Spleen (tissue), 11 donors: ENCODE results near the gene MEG3. TPM values are rescaled to one million over a fixed set of nuclear protein-coding genes. Genes with fewer than 3 reads are reported as not detected.

Source experiments
- DNase-seq: peaks from one replicate; pipeline ENCODE4 v3.0.0-alpha.2; 2020
- H3K27ac ChIP-seq, 8 donors: fragments of 200-600 bp; sonication (generic) in 7 of 8; 1 replicate in 4 of 8; 2 replicates in 4 of 8; pipeline versions ENCODE4 v1.5.0 to v1.8.0; 2016 to 2021; ENCODE audit warnings: inconsistent platforms in 4 of 8, mild to moderate bottlenecking in 4 of 8, moderate library complexity in 1 of 8
- H3K27me3 ChIP-seq, 7 donors: fragments of 200-600 bp; sonication (generic) in 6 of 7; replicated peaks in 1 of 7; 1 replicate in 4 of 7; 2 replicates in 3 of 7; pipeline versions ENCODE4 v1.5.0 to v1.8.0; 2016 to 2021; ENCODE audit warnings: inconsistent platforms in 3 of 7, mild to moderate bottlenecking in 1 of 7
- H3K36me3 ChIP-seq, 6 donors: fragments of 200-600 bp; sonication (generic) in 5 of 6; 1 replicate in 4 of 6; 2 replicates in 2 of 6; pipeline versions ENCODE4 v1.5.0 to v1.8.0; 2016 to 2021; ENCODE audit warnings: inconsistent platforms in 2 of 6
- H3K4me1 ChIP-seq, 6 donors: fragments of 200-600 bp; sonication (generic) in 5 of 6; 1 replicate in 3 of 6; 2 replicates in 3 of 6; pipeline versions ENCODE4 v1.5.0 to v1.8.0; 2016 to 2021; ENCODE audit warnings: inconsistent platforms in 3 of 6
- H3K4me3 ChIP-seq, 8 donors: fragments of 200-600 bp; sonication (generic) in 7 of 8; 1 replicate in 4 of 8; 2 replicates in 4 of 8; pipeline versions ENCODE4 v1.5.0 to v1.8.0; 2016 to 2021; ENCODE audit warnings: inconsistent platforms in 4 of 8, mild to moderate bottlenecking in 4 of 8, moderate library complexity in 2 of 8
- H3K9me3 ChIP-seq, 8 donors: fragments of 200-600 bp; sonication (generic) in 7 of 8; 1 replicate in 4 of 8; 2 replicates in 4 of 8; pipeline versions ENCODE4 v1.5.0 to v1.8.0; 2016 to 2021; ENCODE audit warnings: inconsistent platforms in 4 of 8
- CTCF ChIP-seq, 11 experiments: fragments of 200-600 bp in 7 of 11; fragments of 450-650 bp in 4 of 11; sonication (generic) in 4 of 11; IDR thresholded peaks in 8 of 11; conservative IDR thresholded peaks in 3 of 11; 1 replicate in 7 of 11; 2 replicates in 4 of 11; pipeline versions ENCODE4 v1.4.0 to v1.8.0; 2016 to 2021; ENCODE audit warnings: antibody characterized with exemption in 11 of 11, inconsistent platforms in 4 of 11, mild to moderate bottlenecking in 1 of 11
- POLR2A ChIP-seq, 3 donors: fragments of 450-650 bp; IDR thresholded peaks; one replicate each; pipeline ENCODE4 v1.5.1; 2017; ENCODE audit warnings: antibody characterized with exemption in 3 of 3, mild to moderate bottlenecking in 1 of 3
- POLR2AphosphoS5 ChIP-seq, 3 donors: sonication (generic); formaldehyde crosslinking; IDR thresholded peaks; one replicate each; pipeline ENCODE4 v1.5.1; 2017; ENCODE audit warnings: antibody characterized with exemption in 3 of 3
- WGBS, 5 donors: extraction: QIAGEN DNeasy Blood & Tissue Kit in 3 of 5; methylation state at CpG; one replicate each; pipeline versions ENCODE4 v1.1.5 to v1.1.7; 2013 to 2018; 5-methylcytosine and 5-hydroxymethylcytosine counted together
- intact Hi-C: fragments of 100-400 bp; cut with DNase I; formaldehyde crosslinking; loops from one replicate; pipeline ENCODE4 v1.15.0; 2023; ENCODE audit warnings: low total_unique reads
- polyA plus RNA-seq, 3 donors: library from polyadenylated mRNA; stranded (reverse); fragments of 200-250 nt; gene quantifications; one replicate each; pipeline ENCODE4 v1.2.1, GENCODE V29; 2013
- total RNA-seq, 7 donors: library from RNA; depleted of rRNA in 3 of 7; stranded (reverse); fragments of >200 nt in 3 of 7; fragmentation: NEBNext Ultra II Directional in 4 of 7; extraction: Animal tissue kit (Norgen Biotek cat#: 25700) in 4 of 7; gene quantifications; one replicate each; pipeline versions ENCODE4 v1.1.0 to v1.2.1, GENCODE V29; 2016 to 2021
- donor health status: healthy with polysubstance abuse.
- donor health status: DM: no; HTN: no; CAD: no; lungs with moderate emphysema.
- donor health status: DM: no; HTN: no; CAD: no.
- donor health status: Bipolar disorder and iron deficiency.
- donor health status: healthy.
- donor health status: DM: no; HTN: no; CAD: no.
- donor health status: DM: yes; HTN: yes; CAD: no.

Gene MEG3
- total and polyA plus RNA-seq, 10 donors: 86.5 to 763 (median 187) TPM

- no peaks in the 10 kb centered on the region for H3K4me1 ChIP-seq
- WGBS, 5 donors: 79 to 88% (median 82%) methylated on average over 15 to 29 of the region's 29 CpGs
- H3K27me3 ChIP-seq: peaks cover 0 to 16% (median 0%) of the 10 kb centered on the region in 7 donors
- intact Hi-C loops: no loop called here
- peak; percentile 61 for DNase-seq
- TF ChIP-seq POLR2A (IDR thresholded peaks at IDR 0.05) (no peak), CTCF (IDR thresholded peaks at IDR 0.05 in 8 of 11, conservative IDR thresholded peaks at IDR 0.05 in 3 of 11) (no peak), POLR2AphosphoS5 (IDR thresholded peaks at IDR 0.05) (no peak)
- H3K4me3 ChIP-seq: no peak overlapping the region
- no peak overlapping the region for H3K27ac ChIP-seq
- no peaks in the 10 kb centered on the region for H3K9me3 ChIP-seq
- H3K36me3 ChIP-seq: peaks cover 0 to 19% (median 0%) of the 10 kb centered on the region in 6 donors
These were observed 9.1 kb downstream of the MEG3 start for GRCh38 chr14:100834794-100835547.

GRCh38 chr14:100835548-100836310 lies 9.8 kb downstream of the MEG3 start:
- intact Hi-C loops: no loop called here
- Histone ChIP-seq H3K27me3 (peaks cover 0 to 16% (median 0%) of the 10 kb centered on the region in 7 donors), H3K4me3 (no peak overlapping the region), H3K36me3 (peaks cover 0 to 19% (median 0%) of the 10 kb centered on the region in 6 donors), H3K4me1 (no peaks in the 10 kb centered on the region), H3K9me3 (no peaks in the 10 kb centered on the region), H3K27ac (no peak overlapping the region)
- 85 to 88% (median 86%) methylated on average over 20 to 24 of the region's 24 CpGs for WGBS, 5 donors
- TF ChIP-seq POLR2AphosphoS5 (IDR thresholded peaks at IDR 0.05): no peak
- no peak for TF ChIP-seq POLR2A (IDR thresholded peaks at IDR 0.05)
- no peak for TF ChIP-seq CTCF (IDR thresholded peaks at IDR 0.05 in 8 of 11, conservative IDR thresholded peaks at IDR 0.05 in 3 of 11)
- peak; percentile 68 for DNase-seq

- intact Hi-C loops: no loop called here
- TF ChIP-seq POLR2A (IDR thresholded peaks at IDR 0.05) (no peak), POLR2AphosphoS5 (IDR thresholded peaks at IDR 0.05) (no peak), CTCF (IDR thresholded peaks at IDR 0.05 in 8 of 11, conservative IDR thresholded peaks at IDR 0.05 in 3 of 11) (no peak)
- peaks cover 0 to 15% (median 0%) of the 10 kb centered on the region in 6 donors for H3K36me3 ChIP-seq
- H3K4me1 ChIP-seq: no peaks in the 10 kb centered on the region
- peak; percentile 56 for DNase-seq
- no peak overlapping the region for H3K27ac ChIP-seq
- no peak overlapping the region for H3K4me3 ChIP-seq
- H3K9me3 ChIP-seq: no peaks in the 10 kb centered on the region
- 75 to 97% (median 90%) methylated on average over 4 to 12 of the region's 12 CpGs for WGBS, 5 donors
- peaks cover 0 to 16% (median 0%) of the 10 kb centered on the region in 7 donors for H3K27me3 ChIP-seq
These were observed 10.4 kb downstream of the MEG3 start for GRCh38 chr14:100836311-100836805.
